ENCODE data around the gene TEX53.

The TEX53 gene

GRCh38 chr9:114657705-114658104, at the start of gene TEX53:
Gene TEX53 (minus strand): TSS chr9:114657805. CDS start chr9:114657774, 31 bp downstream.
- DNase-seq (ENCODE audit: low read depth, low spot score) = no peak

- DNase-seq (ENCODE audit: low read depth, low spot score) = no peak
Observed at GRCh38 chr9:114706711-114707110, 49.1 kb upstream of the TEX53 start.

- DNase-seq (ENCODE audit: low read depth, low spot score) = no peak
Observed at GRCh38 chr9:114701988-114702387, 44.4 kb upstream of the TEX53 start.

GRCh38 chr9:114697951-114698351, 40.3 kb upstream of the TEX53 start:
- DNase-seq (ENCODE audit: low read depth, low spot score) = no peak

GRCh38 chr9:114696814-114697544, 39.4 kb upstream of the TEX53 start:
- no peak for DNase-seq (ENCODE audit: low read depth, low spot score)

GRCh38 chr9:114695948-114696347, 38.3 kb upstream of the TEX53 start:
- no peak for DNase-seq (ENCODE audit: low read depth, low spot score)

GRCh38 chr9:114694719-114695269, 37.2 kb upstream of the TEX53 start:
- no peak for DNase-seq (ENCODE audit: low read depth, low spot score)

GRCh38 chr9:114694146-114694545, 36.5 kb upstream of the TEX53 start:
- DNase-seq (ENCODE audit: low read depth, low spot score) = no peak

GRCh38 chr9:114693248-114693855, 35.7 kb upstream of the TEX53 start:
- no peak for DNase-seq (ENCODE audit: low read depth, low spot score)

GRCh38 chr9:114691956-114692295, 34.3 kb upstream of the TEX53 start:
- no peak for DNase-seq (ENCODE audit: low read depth, low spot score)

GRCh38 chr9:114691046-114691955, 33.7 kb upstream of the TEX53 start:
- DNase-seq (ENCODE audit: low read depth, low spot score) = no peak

GRCh38 chr9:114690308-114690707, 32.7 kb upstream of the TEX53 start:
- no peak for DNase-seq (ENCODE audit: low read depth, low spot score)

GRCh38 chr9:114689813-114690212, 32.2 kb upstream of the TEX53 start:
- DNase-seq (ENCODE audit: low read depth, low spot score) = no peak

GRCh38 chr9:114688909-114689610, 31.5 kb upstream of the TEX53 start:
- DNase-seq (ENCODE audit: low read depth, low spot score) = no peak

GRCh38 chr9:114688379-114688778, 30.8 kb upstream of the TEX53 start:
- no peak for DNase-seq (ENCODE audit: low read depth, low spot score)

GRCh38 chr9:114687034-114687433, 29.4 kb upstream of the TEX53 start:
- peak; percentile 40 for DNase-seq (ENCODE audit: low read depth, low spot score)

GRCh38 chr9:114685951-114686350, 28.3 kb upstream of the TEX53 start:
- no peak for DNase-seq (ENCODE audit: low read depth, low spot score)

GRCh38 chr9:114684036-114684435, 26.4 kb upstream of the TEX53 start:
- no peak for DNase-seq (ENCODE audit: low read depth, low spot score)

- DNase-seq (ENCODE audit: low read depth, low spot score) = no peak
Observed at GRCh38 chr9:114682846-114683245, 25.2 kb upstream of the TEX53 start.

- DNase-seq (ENCODE audit: low read depth, low spot score) = no peak
Observed at GRCh38 chr9:114681594-114682332, 24.2 kb upstream of the TEX53 start, which contains the start of gene TEX48. Gene TEX48 (minus strand): TSS chr9:114682192. CDS start chr9:114671723, 10,469 bp downstream.

All from brain pericyte (primary cell).